ENCODE measurements around the gene ZMIZ1. TPM values are rescaled to one million over a fixed set of nuclear protein-coding genes. Genes with fewer than 3 reads are reported as not detected.

Gene ZMIZ1
- total RNA-seq, 4 donors from 2014 or later, result 71.9 to 104 (median 79.5) TPM

DNA sequence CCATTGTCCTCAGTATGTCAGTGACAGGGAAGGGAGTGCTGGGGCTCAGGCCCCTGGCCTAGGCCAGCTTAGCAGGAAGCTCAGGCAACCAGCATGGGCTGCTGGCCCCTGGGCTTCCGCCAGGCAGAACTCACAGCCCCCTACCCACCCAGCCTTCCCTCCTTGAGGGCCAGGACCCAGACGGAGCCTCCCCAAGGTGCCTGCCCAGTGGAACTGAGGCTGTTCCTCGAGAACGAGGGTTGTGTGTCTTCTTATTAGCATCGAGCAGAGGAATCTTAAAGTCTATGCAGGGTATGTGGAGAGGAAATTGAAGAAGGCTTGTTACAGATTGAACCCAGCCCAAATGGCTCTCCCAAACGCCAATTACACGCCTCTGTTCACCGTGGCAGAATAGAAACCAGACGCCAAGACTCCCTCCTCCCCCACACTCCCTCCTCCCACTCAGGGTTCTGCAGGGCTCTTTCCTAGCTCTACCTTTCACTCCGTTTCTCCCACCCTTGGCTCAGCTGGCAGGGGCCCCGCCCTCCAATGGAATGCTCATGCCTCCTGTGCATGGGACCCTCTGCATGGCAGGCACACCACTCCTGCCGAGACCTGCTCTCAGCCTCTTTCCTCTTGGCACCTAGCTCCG is 134.4 kb downstream of the ZMIZ1 start:
- TF ChIP-seq POLR2A (IDR thresholded peaks at IDR 0.05) (no peak), EP300 (IDR thresholded peaks at IDR 0.05) (no peak), POLR2AphosphoS5 (IDR thresholded peaks at IDR 0.05) (no peak)
- TF ChIP-seq, protein P1, sequence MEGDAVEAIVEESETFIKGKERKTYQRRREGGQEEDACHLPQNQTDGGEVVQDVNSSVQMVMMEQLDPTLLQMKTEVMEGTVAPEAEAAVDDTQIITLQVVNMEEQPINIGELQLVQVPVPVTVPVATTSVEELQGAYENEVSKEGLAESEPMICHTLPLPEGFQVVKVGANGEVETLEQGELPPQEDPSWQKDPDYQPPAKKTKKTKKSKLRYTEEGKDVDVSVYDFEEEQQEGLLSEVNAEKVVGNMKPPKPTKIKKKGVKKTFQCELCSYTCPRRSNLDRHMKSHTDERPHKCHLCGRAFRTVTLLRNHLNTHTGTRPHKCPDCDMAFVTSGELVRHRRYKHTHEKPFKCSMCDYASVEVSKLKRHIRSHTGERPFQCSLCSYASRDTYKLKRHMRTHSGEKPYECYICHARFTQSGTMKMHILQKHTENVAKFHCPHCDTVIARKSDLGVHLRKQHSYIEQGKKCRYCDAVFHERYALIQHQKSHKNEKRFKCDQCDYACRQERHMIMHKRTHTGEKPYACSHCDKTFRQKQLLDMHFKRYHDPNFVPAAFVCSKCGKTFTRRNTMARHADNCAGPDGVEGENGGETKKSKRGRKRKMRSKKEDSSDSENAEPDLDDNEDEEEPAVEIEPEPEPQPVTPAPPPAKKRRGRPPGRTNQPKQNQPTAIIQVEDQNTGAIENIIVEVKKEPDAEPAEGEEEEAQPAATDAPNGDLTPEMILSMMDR (IDR thresholded peaks at IDR 0.05), result no peak
- 42% methylated on average over 9 of the region's 13 CpGs for WGBS
- Histone ChIP-seq H3K27me3 (no peaks in the 10 kb centered on the region), H3K9me3 (no peaks in the 10 kb centered on the region), H3K27ac (peak overlapping the region; percentile 11), H3K4me1 (peaks cover 16% of the 10 kb centered on the region), H3K4me3 (no peak overlapping the region), H3K36me3 (peaks cover 59% of the 10 kb centered on the region)
- DNase-seq (ENCODE audit: low spot score in 2 of 2), result no peak

DNA sequence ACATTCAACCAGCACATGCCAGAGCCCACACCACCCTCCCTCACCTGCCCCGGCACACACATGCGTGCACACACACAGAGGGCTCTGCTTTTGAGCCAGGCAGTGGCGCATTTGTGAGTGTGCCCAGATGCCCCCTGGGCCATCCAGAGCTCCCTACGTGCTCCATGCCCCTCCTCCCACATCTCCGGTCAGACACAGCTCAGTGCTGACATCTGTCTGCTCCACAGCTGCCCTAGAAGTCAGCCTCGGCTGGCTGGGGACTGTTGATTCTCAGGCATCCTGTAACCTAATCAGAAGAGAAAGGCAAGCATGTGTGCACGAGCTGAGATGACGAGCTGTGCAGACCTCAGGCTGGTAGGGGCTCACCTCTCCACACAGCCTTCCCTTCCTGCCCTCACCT is 135.1 kb downstream of the ZMIZ1 start:
- H3K4me3 ChIP-seq, result no peak overlapping the region
- no peaks in the 10 kb centered on the region for H3K9me3 ChIP-seq
- H3K27me3 ChIP-seq, result no peaks in the 10 kb centered on the region
- TF ChIP-seq POLR2AphosphoS5 (IDR thresholded peaks at IDR 0.05), result no peak
- TF ChIP-seq EP300 (IDR thresholded peaks at IDR 0.05), result no peak
- TF ChIP-seq, protein P1 (IDR thresholded peaks at IDR 0.05), result no peak
- no peak for TF ChIP-seq POLR2A (IDR thresholded peaks at IDR 0.05)
- WGBS, result 65% methylated on average over 8 of the region's 8 CpGs
- no peak for DNase-seq (ENCODE audit: low spot score in 2 of 2)
- peaks cover 16% of the 10 kb centered on the region for H3K4me1 ChIP-seq
- H3K36me3 ChIP-seq, result peaks cover 66% of the 10 kb centered on the region
- H3K27ac ChIP-seq, result no peak overlapping the region

DNA sequence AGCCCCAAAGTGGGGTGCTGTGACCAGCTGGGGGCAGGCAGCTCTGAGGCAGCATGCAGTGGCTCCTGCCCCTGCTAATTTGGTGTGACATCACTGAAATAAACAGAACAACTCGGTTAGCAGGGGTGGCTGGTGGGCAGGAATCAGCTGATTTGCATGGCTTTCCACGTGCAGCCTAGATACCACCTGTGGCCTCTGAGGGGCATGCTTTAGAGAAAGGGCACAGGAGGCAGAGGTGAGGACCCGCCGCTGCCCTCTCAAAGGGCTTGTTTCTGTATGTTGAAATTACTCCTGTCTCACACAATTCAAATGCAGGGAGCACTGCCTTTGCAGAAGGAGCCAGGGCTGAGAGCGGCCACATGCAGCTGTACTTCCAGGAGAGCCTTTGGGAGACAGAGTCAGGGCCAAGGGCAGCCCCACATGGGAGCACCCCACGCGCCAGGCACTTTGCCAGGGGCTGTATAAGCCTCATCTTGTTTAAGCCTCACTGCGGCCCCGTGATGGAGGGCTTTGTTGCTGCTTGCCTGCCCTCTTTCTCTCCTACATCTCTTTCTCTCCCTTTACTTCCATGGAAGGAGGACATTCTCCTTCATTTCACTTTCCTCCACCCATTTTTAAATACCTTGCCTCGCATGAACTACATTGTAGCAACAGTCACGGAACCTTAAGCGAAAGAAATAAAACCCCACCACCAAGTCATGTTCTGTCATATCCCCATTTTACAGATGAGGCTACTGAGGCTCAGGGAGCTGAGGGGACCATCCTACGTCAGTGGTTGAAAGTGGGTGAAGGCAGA is 137.7 kb downstream of the ZMIZ1 start:
- Histone ChIP-seq H3K4me3 (no peak overlapping the region), H3K27ac (no peak overlapping the region), H3K4me1 (peaks cover 16% of the 10 kb centered on the region), H3K36me3 (peaks cover 85% of the 10 kb centered on the region), H3K9me3 (no peaks in the 10 kb centered on the region), H3K27me3 (no peaks in the 10 kb centered on the region)
- 67% methylated on average over 13 of the region's 13 CpGs for WGBS
- TF ChIP-seq POLR2AphosphoS5 (IDR thresholded peaks at IDR 0.05) (no peak), POLR2A (IDR thresholded peaks at IDR 0.05) (no peak)
- TF ChIP-seq, protein P1 (IDR thresholded peaks at IDR 0.05), result no peak
- DNase-seq (ENCODE audit: low spot score in 2 of 2), result no peak

DNA sequence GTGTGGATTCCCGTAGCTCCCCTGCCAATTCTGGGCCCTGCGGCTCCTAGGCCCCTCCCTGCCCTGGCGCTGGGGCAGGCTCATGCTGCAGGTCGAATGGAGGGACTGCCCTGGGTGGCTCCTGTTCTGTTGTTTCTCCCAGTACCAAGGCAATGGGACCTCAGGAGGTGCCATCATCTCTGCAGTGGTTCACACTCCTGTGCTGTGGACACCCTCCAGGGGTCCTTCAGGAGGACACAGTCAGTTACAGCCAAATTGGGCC is 138.3 kb downstream of the ZMIZ1 start:
- peaks cover 16% of the 10 kb centered on the region for H3K4me1 ChIP-seq
- H3K36me3 ChIP-seq, result peaks cover 88% of the 10 kb centered on the region
- no peak overlapping the region for H3K4me3 ChIP-seq
- no peak for DNase-seq (ENCODE audit: low spot score in 2 of 2)
- WGBS, result 76% methylated on average over 4 of the region's 4 CpGs
- H3K27ac ChIP-seq, result no peak overlapping the region
- TF ChIP-seq, protein P1 (IDR thresholded peaks at IDR 0.05), result no peak
- TF ChIP-seq EP300 (IDR thresholded peaks at IDR 0.05) (no peak), POLR2AphosphoS5 (IDR thresholded peaks at IDR 0.05) (no peak), POLR2A (IDR thresholded peaks at IDR 0.05) (no peak)
- no peaks in the 10 kb centered on the region for H3K9me3 ChIP-seq
- no peaks in the 10 kb centered on the region for H3K27me3 ChIP-seq

DNA sequence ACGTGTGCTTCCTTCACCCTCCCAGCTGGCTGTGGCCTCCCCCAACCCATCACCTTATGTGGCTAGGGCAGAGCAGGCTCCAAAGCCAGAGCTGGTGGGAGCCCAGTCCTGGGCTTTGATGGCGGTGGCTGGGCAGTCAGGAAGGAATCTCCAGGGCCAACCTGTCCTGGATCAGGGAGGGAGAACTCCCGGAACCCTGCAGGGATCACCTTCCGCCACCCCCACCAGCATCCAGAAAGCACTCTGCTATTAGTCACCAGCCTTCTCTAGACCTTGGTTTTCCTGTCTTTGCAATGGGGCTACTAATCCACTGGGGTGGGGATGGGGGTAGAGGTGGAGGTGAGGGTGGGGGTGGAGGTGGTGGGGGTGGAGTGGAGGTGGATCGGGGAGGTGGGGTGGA is 139.0 kb downstream of the ZMIZ1 start:
- Histone ChIP-seq H3K9me3 (no peaks in the 10 kb centered on the region), H3K4me3 (no peak overlapping the region), H3K27me3 (no peaks in the 10 kb centered on the region), H3K27ac (no peak overlapping the region), H3K36me3 (peaks cover 86% of the 10 kb centered on the region), H3K4me1 (peaks cover 12% of the 10 kb centered on the region)
- no peak for TF ChIP-seq POLR2A (IDR thresholded peaks at IDR 0.05)
- TF ChIP-seq POLR2AphosphoS5 (IDR thresholded peaks at IDR 0.05), result no peak
- 100% methylated on average over 3 of the region's 5 CpGs for WGBS
- DNase-seq (ENCODE audit: low spot score in 2 of 2), result no peak

Data from suprapubic skin (tissue), 4 donors.